OCI-LY1 (cell line): ENCODE results near the gene ZNF208.

Experiments
- EZH2 ChIP-seq: fragments of 200-600 bp; sonication (generic), shearing (Covaris generic); IDR thresholded peaks from 2 replicates; pipeline ENCODE4 v1.8.0; 2017; ENCODE audit warnings: borderline replicate concordance, mixed run types, mild to moderate bottlenecking, antibody characterized with exemption, low read length, moderate library complexity, mixed read lengths
- TF ChIP-seq, protein P1 (sequence below): fragments of 200-600 bp; sonication (generic), shearing (Covaris generic); IDR thresholded peaks from 2 replicates; pipeline ENCODE4 v1.5.1; 2017; ENCODE audit warnings: mild to moderate bottlenecking, antibody characterized with exemption, low read length, moderate library complexity, mixed read lengths

- TF ChIP-seq EZH2: no peak
- TF ChIP-seq, protein P1, sequence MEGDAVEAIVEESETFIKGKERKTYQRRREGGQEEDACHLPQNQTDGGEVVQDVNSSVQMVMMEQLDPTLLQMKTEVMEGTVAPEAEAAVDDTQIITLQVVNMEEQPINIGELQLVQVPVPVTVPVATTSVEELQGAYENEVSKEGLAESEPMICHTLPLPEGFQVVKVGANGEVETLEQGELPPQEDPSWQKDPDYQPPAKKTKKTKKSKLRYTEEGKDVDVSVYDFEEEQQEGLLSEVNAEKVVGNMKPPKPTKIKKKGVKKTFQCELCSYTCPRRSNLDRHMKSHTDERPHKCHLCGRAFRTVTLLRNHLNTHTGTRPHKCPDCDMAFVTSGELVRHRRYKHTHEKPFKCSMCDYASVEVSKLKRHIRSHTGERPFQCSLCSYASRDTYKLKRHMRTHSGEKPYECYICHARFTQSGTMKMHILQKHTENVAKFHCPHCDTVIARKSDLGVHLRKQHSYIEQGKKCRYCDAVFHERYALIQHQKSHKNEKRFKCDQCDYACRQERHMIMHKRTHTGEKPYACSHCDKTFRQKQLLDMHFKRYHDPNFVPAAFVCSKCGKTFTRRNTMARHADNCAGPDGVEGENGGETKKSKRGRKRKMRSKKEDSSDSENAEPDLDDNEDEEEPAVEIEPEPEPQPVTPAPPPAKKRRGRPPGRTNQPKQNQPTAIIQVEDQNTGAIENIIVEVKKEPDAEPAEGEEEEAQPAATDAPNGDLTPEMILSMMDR: no peak
Measured at GRCh38 chr19:21908066-21908465, 102.7 kb downstream of the ZNF208 start.
